Fibroblast of skin of left biceps (primary cell): Measurements from ENCODE around the gene WDR73.
"Not testable (repeated sequence)": the region's sequence is repeated elsewhere in the genome, so short reads cannot be mapped to it uniquely, and the experiment has no call there.

ENCODE experiments used
- DNase-seq, 2 experiments: peaks; one replicate each; pipeline ENCODE4 v3.0.0-alpha.2; 2013; ENCODE audit warnings: low read depth in 2 of 2

The WDR73 gene

DNA sequence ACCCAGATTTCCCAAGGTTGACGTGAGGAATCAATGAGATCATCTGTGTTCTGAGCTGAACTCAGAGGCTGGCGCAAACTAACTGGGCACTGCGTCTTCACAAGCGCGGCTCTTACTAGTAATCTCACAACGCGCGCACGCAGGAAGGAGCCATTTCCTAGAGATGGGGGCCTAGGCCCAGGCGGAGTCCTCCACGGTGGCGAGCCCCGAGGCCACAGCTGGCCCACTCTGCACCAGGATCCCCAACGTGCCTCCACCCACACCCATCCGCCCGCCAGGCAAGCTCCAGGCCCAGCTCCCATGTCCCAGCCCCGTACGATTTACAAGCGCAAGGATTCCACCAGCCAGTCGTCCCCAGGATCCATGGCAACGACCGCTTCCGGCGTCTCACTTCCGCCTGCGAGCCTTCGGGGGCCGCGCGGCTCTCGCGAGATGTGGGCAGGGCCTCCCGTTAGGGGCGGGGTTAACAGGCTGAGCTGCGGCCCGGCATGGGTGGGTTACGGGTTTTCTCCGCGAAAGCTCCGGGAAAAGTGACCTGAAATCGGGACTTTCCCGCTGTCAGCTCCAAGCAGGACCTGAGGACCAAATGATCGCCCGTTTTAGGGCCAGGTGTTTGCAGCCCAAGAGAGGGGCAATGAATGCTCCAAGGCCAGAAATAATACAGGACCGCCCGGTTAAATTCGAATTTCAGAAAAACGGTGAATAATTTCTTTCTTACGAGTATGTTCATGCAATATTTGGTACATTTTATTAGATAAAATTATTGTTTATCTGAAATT is at the start of gene WDR73:
TSS of gene WDR73 (minus strand) at position 374 of the 779 bp plus-strand sequence. CDS start at position 365, 9 bp downstream.
- peak; percentile 79 to 83 for DNase-seq

GRCh38 chr15:84703808-84704207 is 49.7 kb upstream of the WDR73 start:
- no peak for DNase-seq

DNA sequence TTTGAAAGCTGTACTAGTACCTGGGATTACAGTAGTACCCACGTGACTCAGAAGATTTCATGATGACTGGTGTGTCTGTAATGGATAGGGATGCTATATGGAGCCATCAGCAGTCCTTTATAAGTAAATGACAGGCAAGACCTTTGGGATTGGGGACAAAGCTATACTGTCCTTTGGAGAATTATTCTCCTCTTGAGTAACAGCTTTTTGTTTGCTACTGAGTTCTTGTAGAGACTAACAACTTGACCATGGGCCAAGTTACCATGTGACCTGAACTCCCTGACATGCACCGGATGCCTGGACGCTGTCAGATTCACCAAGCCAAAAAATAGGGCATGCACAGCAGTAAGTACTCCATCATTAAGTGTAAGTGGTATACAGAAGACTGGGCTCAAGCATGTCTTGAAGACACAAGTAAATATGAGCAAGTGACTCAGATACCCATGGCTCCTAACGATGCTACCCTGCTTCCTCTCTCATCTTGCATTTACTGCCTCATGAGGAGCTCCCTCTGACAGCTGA is 48.9 kb upstream of the WDR73 start:
- DNase-seq, result no peak

DNA sequence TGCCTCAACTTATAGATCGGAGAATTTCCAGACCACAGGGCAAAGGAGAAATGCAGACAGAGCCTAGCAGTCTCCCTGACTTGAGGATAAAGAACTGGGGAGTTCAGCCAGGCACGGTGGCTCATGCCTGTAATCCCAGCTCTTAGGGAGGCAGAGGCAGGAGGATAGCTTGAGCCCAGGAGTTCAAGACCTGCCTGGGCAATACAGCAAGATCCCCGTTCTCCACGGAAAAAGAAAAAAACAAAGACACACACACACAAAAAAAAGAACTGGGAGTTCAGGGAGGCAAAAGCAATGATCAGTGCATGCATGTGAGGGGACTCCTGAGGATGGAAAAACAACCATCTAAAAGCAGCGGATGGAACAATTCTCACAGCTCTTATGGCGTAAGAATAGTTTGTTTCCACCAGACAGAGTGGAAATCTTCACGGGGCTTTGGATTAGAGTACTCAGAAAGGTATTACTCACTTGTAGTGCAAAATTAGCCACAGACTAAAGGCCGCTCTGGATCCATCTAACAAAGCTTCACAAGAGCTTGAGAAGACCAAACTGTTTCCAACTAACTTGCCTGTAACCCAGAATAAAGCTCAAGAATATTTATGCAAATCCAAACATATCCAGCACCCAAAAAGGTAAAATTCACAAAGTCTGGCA is 45.6 kb upstream of the WDR73 start:
- no peak for DNase-seq

GRCh38 chr15:84697236-84697990 is 43.3 kb upstream of the WDR73 start:
- no peak for DNase-seq

- DNase-seq, result no peak
Measured at GRCh38 chr15:84696757-84697156, 42.7 kb upstream of the WDR73 start.

DNA sequence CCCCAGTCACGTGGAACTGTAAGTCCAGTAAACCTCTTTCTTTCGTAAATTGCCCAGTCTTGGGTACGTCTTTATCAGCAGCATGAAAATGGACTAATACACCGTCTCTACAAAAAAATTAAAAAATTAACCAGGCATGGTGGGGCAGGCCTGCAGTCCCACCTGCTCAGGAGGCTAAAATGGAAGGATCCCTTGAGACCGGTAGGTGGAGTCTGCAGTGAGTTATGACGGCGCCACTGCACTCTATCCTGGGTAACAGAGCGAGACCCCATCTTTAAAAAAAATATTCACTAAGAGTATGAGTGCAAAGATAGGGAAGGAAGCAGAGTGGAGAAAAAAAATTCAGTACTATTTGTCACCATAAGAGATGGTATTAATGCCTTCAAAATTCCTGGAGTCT is 36.3 kb upstream of the WDR73 start:
- no peak for DNase-seq

DNA sequence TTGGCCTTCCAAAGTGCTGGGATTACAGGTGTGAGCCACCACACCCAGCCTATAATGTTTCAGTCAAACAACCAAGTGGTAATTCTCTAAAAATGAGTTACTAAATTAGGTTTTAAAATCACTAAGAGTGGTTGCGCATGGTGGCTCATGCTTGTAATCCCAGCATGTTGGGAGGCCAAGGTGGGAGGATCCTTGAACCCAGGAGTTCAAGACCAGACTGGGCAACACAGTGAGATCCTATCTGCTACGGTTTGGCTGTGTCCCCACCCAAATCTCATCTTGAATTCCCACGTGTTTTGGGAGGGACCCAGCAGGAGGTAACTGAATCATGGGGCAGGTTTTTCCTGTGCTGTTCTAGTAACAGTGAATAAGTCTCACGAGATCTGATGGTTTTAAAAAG is 35.8 kb upstream of the WDR73 start:
- DNase-seq, result no peak

- DNase-seq, result not testable (repeated sequence)
Measured at GRCh38 chr15:84686446-84686845, 32.4 kb upstream of the WDR73 start.

- peak; percentile 41 to 47 for DNase-seq
Measured at GRCh38 chr15:84685304-84685703, 31.2 kb upstream of the WDR73 start.

- DNase-seq, result no peak
Measured at GRCh38 chr15:84684092-84684491, 30.0 kb upstream of the WDR73 start.

GRCh38 chr15:84681831-84682230 is 27.7 kb upstream of the WDR73 start:
- no peak for DNase-seq

DNA sequence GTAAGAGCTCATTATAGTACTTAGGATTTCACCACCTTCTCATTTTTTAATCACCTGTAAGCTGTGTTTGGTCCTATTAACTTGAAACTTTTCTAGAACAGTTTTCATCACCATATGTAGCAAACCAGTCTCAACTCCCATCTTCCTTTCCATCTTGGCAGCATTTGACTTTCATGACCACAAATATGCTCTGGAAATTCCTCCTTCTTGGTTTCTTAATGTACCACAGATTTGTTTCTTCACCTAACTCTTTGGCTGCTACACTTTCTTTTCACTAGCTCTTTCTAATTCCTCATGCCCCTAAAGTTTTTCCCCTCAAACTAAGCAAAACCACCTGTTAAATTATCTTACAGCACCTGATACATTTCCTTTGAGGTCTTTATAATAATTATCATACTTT is 17.1 kb upstream of the WDR73 start:
- DNase-seq, result peak; percentile 75 to 76

- no peak for DNase-seq
Measured at GRCh38 chr15:84669726-84670125, 15.6 kb upstream of the WDR73 start.

- no peak for DNase-seq
Measured at GRCh38 chr15:84668221-84668982, 14.3 kb upstream of the WDR73 start.

DNA sequence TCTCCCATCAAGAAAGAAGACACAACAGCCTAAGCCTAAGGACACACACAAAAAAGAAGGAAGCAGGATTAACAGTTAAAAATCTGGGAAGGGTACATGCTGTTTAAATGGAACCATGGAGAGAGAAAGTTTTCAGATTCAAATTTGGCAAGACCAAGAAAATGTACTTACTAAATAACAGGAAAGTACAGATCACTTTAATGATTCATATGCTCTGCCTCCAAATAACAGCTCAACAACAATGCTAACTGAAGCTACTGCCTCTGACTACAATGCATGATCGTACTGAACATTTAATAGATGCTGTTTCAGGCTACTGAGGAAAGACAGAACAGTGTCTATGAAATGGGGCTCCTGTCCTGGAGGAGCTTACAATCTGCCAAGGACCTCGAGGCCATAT is 12.3 kb upstream of the WDR73 start:
- DNase-seq, result no peak

DNA sequence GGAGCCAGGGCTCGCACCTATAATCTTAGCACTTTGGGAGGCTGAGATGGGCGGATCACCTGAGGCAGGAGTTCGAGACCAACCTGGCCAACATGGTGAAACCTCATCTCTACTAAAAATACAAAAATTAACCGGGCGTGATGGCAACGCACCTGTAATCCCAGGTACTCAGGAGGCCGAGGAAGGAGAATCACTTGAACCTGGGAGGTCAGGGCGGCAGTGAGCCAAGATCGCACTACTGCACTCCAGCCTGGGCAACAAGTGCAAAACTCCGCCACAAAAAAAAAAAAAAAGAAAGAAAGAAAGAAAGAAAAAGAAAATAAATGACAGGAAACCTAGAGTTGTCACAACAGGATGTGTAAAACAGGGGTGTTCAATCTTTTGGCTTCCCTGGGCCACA is 6.9 kb upstream of the WDR73 start:
- no peak for DNase-seq

DNA sequence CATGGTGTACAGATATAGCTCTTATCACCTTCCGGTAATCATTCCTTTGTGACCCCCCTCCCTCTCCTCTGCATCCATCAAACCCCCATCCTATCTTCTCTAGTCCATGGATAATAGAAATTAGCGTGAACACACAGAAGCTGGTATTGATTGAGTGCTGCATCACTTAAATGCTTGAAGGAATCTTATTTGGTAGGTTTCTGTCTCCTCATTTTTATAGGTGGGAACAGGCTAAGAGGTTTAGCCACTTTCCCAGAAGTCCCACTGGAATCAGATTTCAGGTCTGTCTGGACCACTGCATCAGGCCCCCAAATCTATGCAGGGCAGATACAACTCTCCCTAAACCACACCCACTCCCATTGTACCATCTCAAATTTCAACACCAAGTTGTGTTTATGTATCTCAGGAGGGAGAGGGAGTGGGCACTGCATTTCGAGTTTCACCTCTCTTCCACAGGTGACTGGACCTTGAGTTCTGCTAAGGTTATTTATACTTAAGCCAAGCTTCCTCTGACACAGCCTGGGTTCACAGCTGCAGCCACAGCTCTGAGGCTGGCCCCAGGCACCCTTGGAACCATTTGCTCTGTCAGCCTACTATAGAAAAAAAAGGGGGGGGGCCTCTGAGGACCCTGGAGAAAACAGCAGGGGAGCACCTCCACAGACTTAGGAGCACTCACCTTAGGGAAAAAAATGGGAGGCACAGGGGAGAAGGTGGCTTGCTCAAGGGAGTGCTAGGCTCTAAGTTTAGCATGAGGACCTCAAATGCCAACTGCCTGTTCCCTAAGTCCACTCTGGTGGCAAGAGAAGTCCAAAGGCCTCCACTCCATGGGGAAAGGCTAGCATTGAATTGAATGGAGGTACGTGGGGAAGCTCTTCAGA is 6.1 kb upstream of the WDR73 start:
- DNase-seq, result no peak

GRCh38 chr15:84658788-84659411 is 4.8 kb upstream of the WDR73 start:
- no peak for DNase-seq
